K562 (cell line): ENCODE measurements around the gene OPN1LW. TPM values are rescaled to one million over a fixed set of nuclear protein-coding genes. Genes with fewer than 3 reads are reported as not detected.

ENCODE experiments used
- ATF7 ChIP-seq: fragments of 450-650 bp; IDR thresholded peaks from 2 replicates; pipeline ENCODE4 v1.7.1; 2014; ENCODE audit warnings: mild to moderate bottlenecking, moderate library complexity
- C11orf30 ChIP-seq: fragments of 450-650 bp; IDR thresholded peaks from 2 replicates; pipeline ENCODE4 v1.6.1; 2016; ENCODE audit warnings: low read depth, mild to moderate bottlenecking
- ERF ChIP-seq: fragments of 450-650 bp; formaldehyde crosslinking; IDR thresholded peaks from 2 replicates; pipeline ENCODE4 v1.4.0; 2020; ENCODE audit warnings: mild to moderate bottlenecking, mixed read lengths
- KAT8 ChIP-seq: fragments of 450-650 bp; IDR thresholded peaks from 2 replicates; pipeline ENCODE4 v1.6.1; 2016; ENCODE audit warnings: low read depth, mild to moderate bottlenecking
- MYC ChIP-seq, 2 experiments: fragments of 250-450 bp in 1 of 2; sonication (Bioruptor Pico) in 1 of 2; IDR thresholded peaks; 2 replicates each; pipeline versions ENCODE4 v1.5.1 to v1.6.1; 2012 to 2021; ENCODE audit warnings: low read depth in 2 of 2, borderline replicate concordance in 1 of 2, improper control_type of control experiment in 1 of 2, low read length in 1 of 2, mild to moderate bottlenecking in 1 of 2, moderate library complexity in 1 of 2
- NCOR1 ChIP-seq: fragments of 450-650 bp; IDR thresholded peaks from 2 replicates; pipeline ENCODE4 v1.6.1; 2016; ENCODE audit warnings: mild to moderate bottlenecking, moderate library complexity
- PHF21A ChIP-seq: fragments of 450-650 bp; IDR thresholded peaks from 2 replicates; pipeline ENCODE4 v1.6.1; 2017; ENCODE audit warnings: low read depth, borderline replicate concordance
- POLR2AphosphoS2 ChIP-seq: IDR thresholded peaks from 2 replicates; pipeline ENCODE4 v1.6.1; 2012; ENCODE audit warnings: low read length, improper control_type of control experiment
- SMARCA5 ChIP-seq: fragments of 450-650 bp; IDR thresholded peaks from 2 replicates; pipeline ENCODE4 v1.6.1; 2016
- TAL1 ChIP-seq: fragments of 450-650 bp; IDR thresholded peaks from 2 replicates; pipeline ENCODE4 v1.6.1; 2016; ENCODE audit warnings: mild to moderate bottlenecking
- TRIM24 ChIP-seq, 2 experiments: fragments of 450-650 bp; IDR thresholded peaks; 2 replicates each; pipeline ENCODE4 v1.6.1; 2016
- YBX1 ChIP-seq: fragments of 450-650 bp; IDR thresholded peaks from 2 replicates; pipeline ENCODE4 v1.7.1; 2016; ENCODE audit warnings: mild to moderate bottlenecking
- ZBTB1 ChIP-seq: sonication (generic); formaldehyde crosslinking; IDR thresholded peaks from 2 replicates; pipeline ENCODE4 v1.8.1; 2023; ENCODE audit warnings: missing genetic modification reagents, low read depth, mild to moderate bottlenecking, borderline replicate concordance
- ZBTB8A ChIP-seq: fragments of 450-650 bp; IDR thresholded peaks from 2 replicates; pipeline ENCODE4 v1.6.1; 2018; ENCODE audit warnings: mild to moderate bottlenecking, moderate library complexity; ENCODE audit not compliant: partially characterized antibody
- ZFP36 ChIP-seq: fragments of 150-350 bp; IDR thresholded peaks from 2 replicates; pipeline ENCODE4 v1.6.1; 2018; ENCODE audit warnings: low read length, low read depth; ENCODE audit not compliant: partially characterized antibody
- ZNF586 ChIP-seq: fragments of 450-650 bp; formaldehyde crosslinking; conservative IDR thresholded peaks from 2 replicates; pipeline ENCODE4 v1.4.0; 2020; ENCODE audit warnings: mild to moderate bottlenecking, moderate library complexity
- ZNF717 ChIP-seq: fragments of 250-450 bp; sonication (Bioruptor Pico); IDR thresholded peaks from 2 replicates; pipeline ENCODE4 v1.5.0; 2021
- polyA plus RNA-seq, 8 experiments: library from polyadenylated mRNA; depleted of rRNA in 4 of 8; stranded (reverse) in 5 of 8; unstranded in 3 of 8; fragments of >200 nt; fragmentation: Nextera tagmentation in 2 of 8; fragmentation: Illumina TruSeq in 1 of 8; extraction: Ambion mirVana in 2 of 8; extraction: Trizol in 1 of 8; gene quantifications; 2 replicates each; pipeline versions ENCODE4 v1.2.1 to v1.2.3, GENCODE V29; 2011 to 2014; ENCODE audit warnings: inconsistent platforms in 1 of 8, missing spikeins in 1 of 8
- total RNA-seq, 7 experiments: library from RNA; depleted of rRNA in 6 of 7; stranded (reverse); fragments of >200 nt in 6 of 7; fragmentation: Illumina TruSeq in 2 of 7; extraction: Trizol in 2 of 7; gene quantifications; 2 replicates each; pipeline versions ENCODE4 v1.2.1 to v1.2.3, GENCODE V29; 2011 to 2021; ENCODE audit warnings: low replicate concordance in 1 of 7
- TF ChIP-seq, protein P1 (sequence below): sonication (generic); formaldehyde crosslinking; IDR thresholded peaks from 2 replicates; pipeline ENCODE4 v1.8.0; 2022; ENCODE audit warnings: missing genetic modification reagents, mild to moderate bottlenecking, moderate library complexity, borderline replicate concordance
- TF ChIP-seq, protein P2 (sequence below), 2 experiments: fragments of 450-650 bp; IDR thresholded peaks; 2 replicates each; pipeline ENCODE4 v1.6.1; 2016; ENCODE audit warnings: mild to moderate bottlenecking in 2 of 2, borderline replicate concordance in 1 of 2, low read depth in 1 of 2, moderate library complexity in 1 of 2

OPN1LW gene
- total and polyA plus RNA-seq, 9 of the 15 experiments (the other 6 are each of a cell fraction or from before 2014, with no cell fraction given) = 0.04 TPM; not detected in 8

DNA sequence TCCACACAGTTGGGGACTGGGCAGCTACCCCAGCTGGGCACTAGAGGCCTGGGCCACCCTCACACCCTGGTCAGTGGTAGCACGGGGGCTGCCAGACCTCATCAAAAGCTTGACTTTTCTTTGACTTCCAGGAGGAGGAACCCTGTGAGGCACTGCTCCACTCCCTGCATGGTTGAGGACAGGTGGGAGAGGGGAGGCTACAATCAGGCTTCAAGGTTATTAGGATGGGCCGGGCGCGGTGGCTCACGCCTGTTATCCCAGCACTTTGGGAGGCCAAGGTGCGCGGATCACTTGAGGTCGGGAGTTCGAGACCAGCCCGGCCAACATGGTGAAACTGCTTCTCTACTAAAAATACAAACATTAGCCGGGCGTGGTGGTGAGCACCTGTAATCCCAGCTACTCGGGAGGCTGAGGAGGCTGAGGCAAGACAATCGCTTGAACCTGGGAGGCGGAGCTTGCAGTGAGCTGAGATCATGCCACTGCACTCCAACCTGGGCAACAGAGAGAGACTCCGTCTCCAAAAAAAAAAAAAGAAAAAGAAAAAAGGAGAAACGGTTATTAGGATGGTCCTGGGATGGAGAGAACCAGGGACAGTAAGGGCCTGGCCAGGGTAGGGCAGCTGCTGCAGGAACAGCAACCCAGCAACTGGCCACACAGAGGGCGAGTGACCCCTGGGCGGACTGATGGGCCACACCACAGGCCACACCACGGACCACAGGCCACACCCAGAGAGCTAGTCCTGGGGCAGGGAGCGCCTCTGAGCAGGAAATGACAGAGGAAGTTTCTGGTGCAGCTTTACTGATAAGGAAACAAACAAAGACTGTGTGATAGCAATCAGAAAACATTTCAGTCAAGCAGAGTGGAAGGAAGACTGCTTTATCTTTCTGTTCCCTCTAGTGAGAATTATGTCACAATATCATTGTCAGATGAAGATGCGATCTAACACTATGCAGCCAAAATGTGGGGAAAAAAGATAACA is 20.5 kb upstream of the OPN1LW start (continued):
- TF ChIP-seq KAT8 = no peak
- peak; percentile 45 for TF ChIP-seq MYC (IDR thresholded peaks at IDR 0.05; ENCODE audit: low read depth, low read length)
- no peak for TF ChIP-seq MYC (CRISPR knock-in tag; IDR thresholded peaks at IDR 0.05; ENCODE audit: borderline replicate concordance, low read depth)
- peak; percentile 90 for TF ChIP-seq NCOR1
- peak; percentile 92 for TF ChIP-seq TAL1
- no peak for TF ChIP-seq POLR2AphosphoS2
- TF ChIP-seq C11orf30 = no peak
- no peak for TF ChIP-seq ZBTB8A
- TF ChIP-seq ERF (CRISPR knock-in tag) = no peak
- TF ChIP-seq ATF7 = peak; percentile 89
- peak; percentile 92 for TF ChIP-seq SMARCA5
- no peak for TF ChIP-seq ZFP36
- TF ChIP-seq, protein P1, sequence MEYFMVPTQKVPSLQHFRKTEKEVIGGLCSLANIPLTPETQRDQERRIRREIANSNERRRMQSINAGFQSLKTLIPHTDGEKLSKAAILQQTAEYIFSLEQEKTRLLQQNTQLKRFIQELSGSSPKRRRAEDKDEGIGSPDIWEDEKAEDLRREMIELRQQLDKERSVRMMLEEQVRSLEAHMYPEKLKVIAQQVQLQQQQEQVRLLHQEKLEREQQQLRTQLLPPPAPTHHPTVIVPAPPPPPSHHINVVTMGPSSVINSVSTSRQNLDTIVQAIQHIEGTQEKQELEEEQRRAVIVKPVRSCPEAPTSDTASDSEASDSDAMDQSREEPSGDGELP (CRISPR knock-in tag) = peak; percentile 56; the same call in 1 of the 2 replicates
- TF ChIP-seq, protein P2, sequence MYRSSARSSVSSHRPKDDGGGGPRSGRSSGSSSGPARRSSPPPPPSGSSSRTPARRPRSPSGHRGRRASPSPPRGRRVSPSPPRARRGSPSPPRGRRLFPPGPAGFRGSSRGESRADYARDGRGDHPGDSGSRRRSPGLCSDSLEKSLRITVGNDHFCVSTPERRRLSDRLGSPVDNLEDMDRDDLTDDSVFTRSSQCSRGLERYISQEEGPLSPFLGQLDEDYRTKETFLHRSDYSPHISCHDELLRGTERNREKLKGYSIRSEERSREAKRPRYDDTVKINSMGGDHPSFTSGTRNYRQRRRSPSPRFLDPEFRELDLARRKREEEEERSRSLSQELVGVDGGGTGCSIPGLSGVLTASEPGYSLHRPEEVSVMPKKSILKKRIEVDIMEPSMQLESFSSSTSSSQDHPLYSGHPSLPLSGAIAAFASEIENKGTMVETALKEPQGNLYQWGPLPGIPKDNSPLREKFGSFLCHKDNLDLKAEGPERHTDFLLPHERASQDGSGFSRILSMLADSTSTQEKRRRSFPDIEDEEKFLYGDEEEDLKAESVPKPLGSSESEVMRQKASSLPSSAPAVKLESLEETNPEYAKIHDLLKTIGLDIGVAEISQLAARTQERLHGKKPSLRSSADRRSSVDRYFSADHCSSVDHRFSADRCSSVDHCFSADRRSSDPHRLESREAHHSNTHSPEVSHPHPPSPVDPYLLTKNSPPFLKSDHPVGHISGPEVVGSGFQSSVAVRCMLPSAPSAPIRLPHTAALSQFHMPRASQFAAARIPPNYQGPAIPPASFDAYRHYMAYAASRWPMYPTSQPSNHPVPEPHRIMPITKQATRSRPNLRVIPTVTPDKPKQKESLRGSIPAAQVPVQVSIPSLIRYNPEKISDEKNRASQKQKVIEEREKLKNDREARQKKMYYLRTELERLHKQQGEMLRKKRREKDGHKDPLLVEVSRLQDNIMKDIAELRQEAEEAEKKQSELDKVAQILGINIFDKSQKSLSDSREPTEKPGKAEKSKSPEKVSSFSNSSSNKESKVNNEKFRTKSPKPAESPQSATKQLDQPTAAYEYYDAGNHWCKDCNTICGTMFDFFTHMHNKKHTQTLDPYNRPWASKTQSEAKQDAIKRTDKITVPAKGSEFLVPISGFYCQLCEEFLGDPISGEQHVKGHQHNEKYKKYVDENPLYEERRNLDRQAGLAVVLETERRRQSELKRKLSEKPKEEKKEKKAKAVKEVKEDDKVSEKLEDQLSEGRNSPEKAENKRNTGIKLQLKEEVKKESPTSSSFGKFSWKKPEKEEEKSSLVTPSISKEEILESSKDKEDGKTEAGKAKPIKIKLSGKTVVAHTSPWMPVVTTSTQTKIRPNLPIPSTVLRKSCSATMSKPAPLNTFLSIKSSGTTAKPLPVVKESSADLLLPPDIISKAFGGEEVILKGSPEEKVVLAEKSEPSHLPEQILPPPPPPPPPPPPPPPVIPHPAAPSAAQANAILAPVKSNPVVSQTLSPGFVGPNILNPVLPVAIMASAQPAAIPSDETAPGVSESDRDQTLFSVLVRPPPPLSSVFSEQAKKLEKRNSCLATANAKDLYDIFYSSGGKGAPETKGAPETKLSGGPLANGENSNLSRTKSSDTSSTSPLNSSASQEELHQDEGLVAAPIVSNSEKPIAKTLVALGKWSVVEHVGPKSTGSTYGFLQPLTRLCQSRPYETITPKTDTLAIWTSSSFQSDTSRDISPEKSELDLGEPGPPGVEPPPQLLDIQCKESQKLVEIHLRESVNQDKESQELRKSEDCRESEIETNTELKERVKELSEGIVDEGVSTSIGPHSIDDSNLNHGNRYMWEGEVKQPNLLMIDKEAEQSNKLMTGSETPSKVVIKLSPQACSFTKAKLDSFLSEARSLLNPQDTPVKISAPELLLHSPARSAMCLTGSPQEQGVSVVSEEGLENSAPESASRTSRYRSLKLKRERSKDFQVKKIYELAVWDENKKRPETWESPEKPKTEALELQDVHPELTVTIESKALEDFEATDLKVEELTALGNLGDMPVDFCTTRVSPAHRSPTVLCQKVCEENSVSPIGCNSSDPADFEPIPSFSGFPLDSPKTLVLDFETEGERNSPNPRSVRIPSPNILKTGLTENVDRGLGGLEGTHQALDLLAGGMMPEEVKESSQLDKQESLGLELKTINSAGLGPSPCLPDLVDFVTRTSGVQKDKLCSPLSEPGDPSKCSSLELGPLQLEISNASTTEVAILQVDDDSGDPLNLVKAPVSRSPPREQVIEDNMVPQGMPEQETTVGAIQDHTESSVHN (IDR thresholded peaks at IDR 0.05; ENCODE audit: borderline replicate concordance in 1 of 2, low read depth in 1 of 2) = no peak
- no peak for TF ChIP-seq YBX1
- no peak for TF ChIP-seq PHF21A
- peak; percentile 80; the same call in 1 of the 2 replicates for TF ChIP-seq ZBTB1 (CRISPR knock-in tag)
- TF ChIP-seq TRIM24 (IDR thresholded peaks at IDR 0.05) = peak; percentile 78 to 92
- TF ChIP-seq ZNF717 (CRISPR knock-in tag) = no peak
- TF ChIP-seq ZNF586 (CRISPR knock-in tag) = no peak
